Stimulated activated CD8-positive, alpha-beta memory T cell treated with anti-CD3 and anti-CD28 coated beads, Interleukin-15, amount 100 ng/mL, for 24 hours (primary cell): ENCODE results near the gene TAPBPL.
"Not testable (repeated sequence)": the region's sequence is repeated elsewhere in the genome, so short reads cannot be mapped to it uniquely, and the experiment has no call there.

Source experiments
- DNase-seq: peaks from one replicate; pipeline ENCODE4 v3.0.0-alpha.2; 2020; ENCODE audit warnings: low read depth

TAPBPL gene

DNA sequence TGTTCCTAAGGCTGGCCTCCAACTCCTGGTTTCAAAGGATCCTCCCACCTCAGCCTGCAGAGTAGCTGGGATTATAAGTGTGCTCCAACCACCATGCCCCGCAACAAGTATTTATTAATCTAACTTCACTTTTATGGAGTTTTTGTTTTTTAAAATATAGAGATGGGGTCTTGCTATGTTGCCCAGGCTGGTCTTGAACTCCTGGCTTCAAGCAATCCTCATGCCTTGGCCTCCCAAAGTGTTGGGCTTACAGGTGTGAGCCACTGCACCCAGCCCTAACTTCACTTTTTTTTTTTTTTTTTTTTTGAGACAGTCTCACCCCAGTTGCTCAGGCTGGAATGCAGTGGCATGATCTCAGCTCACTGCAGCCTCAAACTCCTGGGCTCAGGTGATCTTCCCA lies 38.8 kb downstream of the TAPBPL start:
- not testable (repeated sequence) for DNase-seq

DNA sequence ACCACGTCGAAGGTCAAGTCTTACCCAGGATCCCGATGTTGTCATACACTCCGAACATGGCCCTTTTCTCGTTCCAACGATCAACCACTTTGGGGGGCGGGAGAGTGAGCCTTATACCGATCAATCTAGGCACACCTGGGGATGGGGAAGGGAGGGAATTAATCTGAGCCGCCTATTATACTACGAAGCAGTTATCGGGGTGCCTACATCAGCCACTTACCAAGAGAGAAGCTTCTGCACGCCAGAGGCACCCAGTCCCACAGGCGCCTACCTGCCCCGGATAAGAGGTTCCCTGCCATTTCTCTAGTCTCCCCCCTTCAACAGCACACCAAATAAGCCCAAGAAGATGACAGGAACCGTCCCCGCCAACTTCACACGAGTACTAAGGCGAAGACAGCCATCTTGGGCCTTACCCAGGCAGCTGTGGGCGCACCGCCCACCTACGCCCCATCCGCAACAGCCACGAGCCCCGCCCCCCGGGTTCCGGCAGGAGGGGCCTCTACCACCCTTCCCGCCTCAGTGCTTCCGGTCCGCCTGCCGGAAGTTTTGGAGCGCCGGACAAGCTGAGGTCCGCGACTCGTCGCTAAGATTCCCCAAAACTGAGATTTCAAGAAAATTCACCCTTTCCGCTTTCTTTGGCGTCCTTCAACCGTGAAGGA lies 41.1 kb downstream of the TAPBPL start, which contains the start of gene MRPL51:
TSS of gene MRPL51 (minus strand) at position 425 of the 659 bp plus-strand sequence. CDS start at position 299, 126 bp downstream.
- peak; percentile 96 for DNase-seq

DNA sequence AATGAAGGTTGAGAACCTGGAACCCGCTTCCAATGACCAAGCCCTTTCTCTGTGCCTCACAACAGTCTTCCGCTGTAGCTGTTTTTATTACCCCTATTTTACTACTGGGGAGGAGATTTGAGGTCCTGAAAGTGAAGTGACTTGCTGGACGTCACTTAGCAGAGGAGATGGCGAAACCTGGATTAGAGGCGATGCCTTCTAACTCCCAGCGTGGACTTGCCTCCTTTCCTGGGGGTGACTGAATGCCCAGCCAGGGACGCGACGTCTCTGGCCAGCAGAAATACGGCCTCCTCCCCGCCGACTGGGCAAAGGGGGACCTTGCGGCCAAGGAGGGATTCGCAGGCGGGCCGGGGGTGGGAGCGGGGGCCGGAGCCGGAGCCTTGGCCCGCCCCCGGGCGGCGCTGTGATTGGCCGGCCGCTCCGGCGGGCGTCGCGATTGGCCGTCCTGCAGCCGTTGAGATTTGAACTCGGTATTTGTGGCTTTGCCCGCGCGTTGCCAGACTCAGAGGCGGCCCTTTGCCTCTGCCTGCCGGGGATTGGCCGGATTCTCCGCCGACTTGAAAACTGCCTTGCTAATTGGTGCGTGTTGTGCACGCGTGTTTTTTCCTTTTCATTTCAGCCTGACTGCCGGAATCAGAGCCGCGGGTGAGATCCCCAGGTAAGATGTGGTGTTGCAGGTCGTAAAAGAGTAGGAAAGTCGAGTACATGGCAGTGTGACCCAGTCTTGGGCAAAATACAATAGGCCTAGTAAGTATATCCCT lies 41.8 kb downstream of the TAPBPL start, which contains the start of gene NCAPD2:
TSS of gene NCAPD2 (plus strand) at position 606 of the 761 bp plus-strand sequence. CDS start 997 bp downstream, outside the sequence.
- peak; percentile 85 for DNase-seq

DNA sequence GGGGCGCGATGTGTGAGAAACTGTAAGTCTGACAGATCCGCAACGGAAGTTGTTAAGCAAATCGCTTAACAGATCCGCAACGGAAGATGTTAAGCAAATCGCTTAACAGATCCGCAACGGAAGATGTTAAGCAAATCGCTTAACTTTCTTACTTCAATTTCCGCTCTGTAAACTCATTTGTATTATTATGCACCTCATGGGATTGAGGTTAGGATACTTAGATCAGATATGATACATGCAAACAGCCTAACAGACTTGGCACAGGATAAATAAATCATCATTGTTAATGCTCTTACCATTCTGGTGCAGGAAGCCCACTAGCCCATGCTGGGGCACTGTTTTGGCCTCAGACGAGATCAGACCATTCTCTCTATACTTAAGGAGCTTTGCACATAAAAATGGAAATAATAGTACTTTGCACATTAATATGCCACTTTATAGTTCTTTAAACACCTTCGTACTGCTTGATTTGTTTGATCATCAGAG lies 42.5 kb downstream of the TAPBPL start:
- DNase-seq: no peak

DNA sequence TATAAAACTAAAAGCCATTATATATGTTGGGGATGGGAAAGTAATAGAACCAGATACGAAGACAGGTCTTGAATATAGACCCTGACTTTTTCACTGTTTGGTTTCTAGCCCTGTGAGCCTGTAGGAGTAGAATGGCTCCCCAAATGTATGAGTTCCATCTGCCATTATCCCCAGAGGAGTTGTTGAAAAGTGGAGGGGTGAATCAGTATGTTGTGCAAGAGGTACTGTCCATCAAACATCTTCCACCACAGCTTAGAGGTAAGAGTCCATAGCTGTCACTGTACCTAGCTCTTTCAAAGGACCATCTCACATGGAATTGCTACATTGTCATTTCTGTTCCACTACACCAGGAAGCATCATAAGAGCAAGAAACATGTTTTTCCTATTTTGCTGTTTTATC lies 43.1 kb downstream of the TAPBPL start:
- DNase-seq: no peak

DNA sequence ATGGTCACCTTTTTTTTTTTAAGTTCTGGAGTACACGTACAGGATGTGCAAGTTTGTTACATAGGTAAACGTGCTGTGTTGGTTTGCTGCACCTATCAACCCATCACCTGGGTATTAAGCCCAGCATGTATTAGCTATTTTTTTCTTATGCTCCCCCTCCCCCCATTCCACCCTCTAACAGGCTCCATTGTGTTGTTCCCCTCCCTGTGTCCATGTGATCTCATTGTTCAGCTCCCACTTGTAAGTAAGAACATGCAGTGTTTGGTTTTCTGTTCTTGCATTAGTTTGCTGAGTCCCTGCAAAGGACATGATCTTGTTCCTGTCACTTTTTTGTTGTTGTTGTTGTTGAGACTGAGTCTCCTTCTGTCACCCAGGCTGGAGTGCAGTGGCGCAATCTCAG lies 45.4 kb downstream of the TAPBPL start:
- DNase-seq: not testable (repeated sequence)

DNA sequence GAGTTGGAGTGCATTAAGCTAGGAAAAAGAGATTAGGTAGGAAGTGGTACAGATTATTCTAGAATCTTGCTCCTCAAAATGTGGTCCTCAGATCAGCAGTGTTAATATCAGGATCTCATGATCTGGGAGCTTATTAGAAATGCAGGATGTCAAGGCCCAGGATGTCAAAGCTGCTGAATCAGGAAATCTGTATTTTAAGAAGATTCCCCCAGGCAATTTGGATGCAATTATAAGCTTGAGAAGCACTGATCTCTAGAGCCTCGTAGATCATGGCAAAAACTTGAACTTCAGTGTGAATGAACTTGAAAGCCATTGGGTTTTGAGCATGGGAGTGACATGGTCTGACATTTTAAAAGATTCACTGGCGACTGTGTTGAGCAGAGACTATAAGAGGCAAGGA lies 48.6 kb downstream of the TAPBPL start:
- DNase-seq: no peak

DNA sequence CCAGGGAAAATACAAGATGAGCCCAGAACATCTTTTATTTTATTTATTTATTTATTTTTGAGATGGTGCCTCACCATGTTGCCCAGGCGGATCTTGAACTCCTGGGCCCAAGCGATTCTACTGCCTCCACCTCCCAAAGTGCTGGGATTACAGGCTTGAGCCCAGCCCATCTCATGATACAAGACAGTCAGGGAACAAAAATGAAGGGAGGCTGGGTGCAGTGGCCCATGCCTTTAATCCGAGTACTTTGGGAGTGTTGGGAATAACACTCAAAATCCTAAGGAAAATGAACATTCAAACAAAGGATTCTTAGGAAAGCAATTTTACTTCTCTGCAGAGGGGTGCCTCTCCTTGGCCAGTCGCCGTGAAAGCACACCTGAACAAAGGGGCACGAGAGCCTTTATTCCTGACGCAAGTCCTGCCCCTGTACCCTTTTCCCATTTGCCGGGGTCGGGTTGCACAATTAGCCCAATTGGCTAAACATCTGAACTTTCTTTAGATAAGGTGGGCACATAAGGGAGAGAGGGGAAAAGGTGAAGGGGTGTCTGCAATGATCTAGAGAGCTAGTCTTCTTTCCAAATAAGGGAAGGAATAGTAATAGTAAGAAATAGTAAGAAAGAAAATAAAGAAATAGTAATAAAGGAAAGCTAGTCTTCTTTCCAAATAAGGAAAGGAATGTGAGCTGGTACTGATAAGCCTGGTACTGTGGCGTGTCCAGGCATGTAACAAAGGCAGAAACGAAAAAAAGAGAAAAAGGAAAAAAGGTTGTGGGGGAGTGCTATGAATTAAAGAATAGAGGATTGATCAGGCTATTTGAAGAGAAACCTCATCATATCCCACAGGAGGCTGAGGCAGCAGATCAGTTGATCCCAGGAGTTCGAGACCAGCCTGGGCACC lies 55.5 kb downstream of the TAPBPL start:
- no peak for DNase-seq

DNA sequence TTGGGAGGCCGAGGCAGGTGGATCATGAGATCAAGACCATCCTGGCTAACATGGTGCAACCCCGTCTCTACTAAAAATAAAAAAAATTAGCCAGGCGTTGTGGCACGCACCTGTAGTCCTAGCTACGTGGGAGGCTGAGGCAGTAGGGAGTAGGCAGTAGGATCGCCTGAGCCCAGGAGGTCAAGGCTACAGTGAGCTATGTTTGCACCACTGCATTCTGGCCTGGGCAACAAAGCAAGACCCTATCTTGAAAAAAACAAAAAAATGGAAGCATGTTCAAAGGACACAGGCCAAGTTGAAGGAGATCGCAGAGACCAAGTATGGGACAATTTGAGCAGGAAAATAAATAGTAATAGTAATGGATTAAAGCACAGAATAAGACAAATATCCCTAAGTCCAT lies 56.2 kb downstream of the TAPBPL start:
- no peak for DNase-seq
